ENCODE measurements around the gene CTSS. TPM values are rescaled to one million over a fixed set of nuclear protein-coding genes. Genes with fewer than 3 reads are reported as not detected.

The CTSS gene
- total RNA-seq, 1 experiment from 2014 or later: 6.3 TPM

- Histone ChIP-seq H3K4me3 (no peak overlapping the region), H3K27ac (no peak overlapping the region), H4K20me1 (ENCODE audit: insufficient read depth) (no peaks in the 10 kb centered on the region), H3K36me3 (ENCODE audit: low read depth) (no peaks in the 10 kb centered on the region), H3K27me3 (ENCODE audit: insufficient read depth, low read depth) (no peaks in the 10 kb centered on the region), H2AFZ (no peak overlapping the region), H3K4me1 (replicated peaks; ENCODE audit: insufficient read depth) (no peaks in the 10 kb centered on the region), H3K9me2 (ENCODE audit: insufficient read depth) (no peaks in the 10 kb centered on the region), H3K9me3 (ENCODE audit: insufficient read depth, low read depth) (no peaks in the 10 kb centered on the region), H3K79me2 (ENCODE audit: low read depth) (no peaks in the 10 kb centered on the region), H3F3A (ENCODE audit: insufficient read depth, low read depth) (no peaks in the 10 kb centered on the region), H3K4me2 (no peak overlapping the region)
- BruUV-seq (replicated peaks): no TSS peak
- CTCF ChIA-PET: interaction anchor here (0.5 kb wide), 1 partner anchor 127 kb away, joined by 3 read pairs; the partner anchor contains the start of gene MCL1
- intact Hi-C loops (cut with micrococcal nuclease; ENCODE audit: unreplicated experiment): no loop called here
- TF ChIP-seq EZH2 (IDR thresholded peaks at IDR 0.05; ENCODE audit: low read depth): no peak
- TF ChIP-seq, protein P1, sequence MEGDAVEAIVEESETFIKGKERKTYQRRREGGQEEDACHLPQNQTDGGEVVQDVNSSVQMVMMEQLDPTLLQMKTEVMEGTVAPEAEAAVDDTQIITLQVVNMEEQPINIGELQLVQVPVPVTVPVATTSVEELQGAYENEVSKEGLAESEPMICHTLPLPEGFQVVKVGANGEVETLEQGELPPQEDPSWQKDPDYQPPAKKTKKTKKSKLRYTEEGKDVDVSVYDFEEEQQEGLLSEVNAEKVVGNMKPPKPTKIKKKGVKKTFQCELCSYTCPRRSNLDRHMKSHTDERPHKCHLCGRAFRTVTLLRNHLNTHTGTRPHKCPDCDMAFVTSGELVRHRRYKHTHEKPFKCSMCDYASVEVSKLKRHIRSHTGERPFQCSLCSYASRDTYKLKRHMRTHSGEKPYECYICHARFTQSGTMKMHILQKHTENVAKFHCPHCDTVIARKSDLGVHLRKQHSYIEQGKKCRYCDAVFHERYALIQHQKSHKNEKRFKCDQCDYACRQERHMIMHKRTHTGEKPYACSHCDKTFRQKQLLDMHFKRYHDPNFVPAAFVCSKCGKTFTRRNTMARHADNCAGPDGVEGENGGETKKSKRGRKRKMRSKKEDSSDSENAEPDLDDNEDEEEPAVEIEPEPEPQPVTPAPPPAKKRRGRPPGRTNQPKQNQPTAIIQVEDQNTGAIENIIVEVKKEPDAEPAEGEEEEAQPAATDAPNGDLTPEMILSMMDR (conservative IDR thresholded peaks at IDR 0.05): no peak
- DNase-seq: no peak
- POLR2A ChIA-PET (ENCODE audit: unreplicated experiment): no interaction called here
Measured at GRCh38 chr1:150706091-150706490, 59.5 kb downstream of the CTSS start.

DNA sequence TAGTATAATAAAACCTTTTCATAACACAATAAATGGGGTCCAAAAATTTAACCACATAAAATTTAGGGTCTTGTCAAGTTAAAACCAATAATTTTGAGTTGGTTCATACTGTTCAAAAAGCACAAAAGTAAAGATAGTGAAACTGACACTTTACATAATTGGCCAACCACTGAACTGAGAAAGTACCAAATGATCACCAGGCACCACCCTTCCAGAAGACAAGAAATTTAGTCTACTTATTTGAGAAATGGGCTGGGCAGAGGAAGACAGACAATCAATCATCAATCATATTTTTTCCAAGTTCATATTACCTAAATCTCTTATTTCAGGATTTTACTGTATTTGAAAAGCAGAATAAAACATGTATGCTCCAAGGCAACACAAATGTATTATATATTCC lies 62.2 kb downstream of the CTSS start:
- CTCF ChIA-PET: no interaction called here
- Histone ChIP-seq H3K27me3 (ENCODE audit: insufficient read depth, low read depth) (no peaks in the 10 kb centered on the region), H3K79me2 (ENCODE audit: low read depth) (no peaks in the 10 kb centered on the region), H3K4me2 (no peak overlapping the region), H3K4me3 (no peak overlapping the region), H4K20me1 (ENCODE audit: insufficient read depth) (no peaks in the 10 kb centered on the region), H3K36me3 (ENCODE audit: low read depth) (no peaks in the 10 kb centered on the region), H2AFZ (no peak overlapping the region), H3K9me2 (ENCODE audit: insufficient read depth) (peaks cover 4% of the 10 kb centered on the region; the same call in 1 of the 2 replicates), H3K4me1 (replicated peaks; ENCODE audit: insufficient read depth) (no peaks in the 10 kb centered on the region), H3F3A (ENCODE audit: insufficient read depth, low read depth) (no peaks in the 10 kb centered on the region), H3K27ac (no peak overlapping the region), H3K9me3 (ENCODE audit: insufficient read depth, low read depth) (no peaks in the 10 kb centered on the region)
- intact Hi-C loops (cut with micrococcal nuclease; ENCODE audit: unreplicated experiment): no loop called here
- TF ChIP-seq, protein P1 (conservative IDR thresholded peaks at IDR 0.05): no peak
- TF ChIP-seq EZH2 (IDR thresholded peaks at IDR 0.05; ENCODE audit: low read depth): no peak
- POLR2A ChIA-PET (ENCODE audit: unreplicated experiment): no interaction called here
- DNase-seq: no peak
- no TSS peak for BruUV-seq (replicated peaks)

DNA sequence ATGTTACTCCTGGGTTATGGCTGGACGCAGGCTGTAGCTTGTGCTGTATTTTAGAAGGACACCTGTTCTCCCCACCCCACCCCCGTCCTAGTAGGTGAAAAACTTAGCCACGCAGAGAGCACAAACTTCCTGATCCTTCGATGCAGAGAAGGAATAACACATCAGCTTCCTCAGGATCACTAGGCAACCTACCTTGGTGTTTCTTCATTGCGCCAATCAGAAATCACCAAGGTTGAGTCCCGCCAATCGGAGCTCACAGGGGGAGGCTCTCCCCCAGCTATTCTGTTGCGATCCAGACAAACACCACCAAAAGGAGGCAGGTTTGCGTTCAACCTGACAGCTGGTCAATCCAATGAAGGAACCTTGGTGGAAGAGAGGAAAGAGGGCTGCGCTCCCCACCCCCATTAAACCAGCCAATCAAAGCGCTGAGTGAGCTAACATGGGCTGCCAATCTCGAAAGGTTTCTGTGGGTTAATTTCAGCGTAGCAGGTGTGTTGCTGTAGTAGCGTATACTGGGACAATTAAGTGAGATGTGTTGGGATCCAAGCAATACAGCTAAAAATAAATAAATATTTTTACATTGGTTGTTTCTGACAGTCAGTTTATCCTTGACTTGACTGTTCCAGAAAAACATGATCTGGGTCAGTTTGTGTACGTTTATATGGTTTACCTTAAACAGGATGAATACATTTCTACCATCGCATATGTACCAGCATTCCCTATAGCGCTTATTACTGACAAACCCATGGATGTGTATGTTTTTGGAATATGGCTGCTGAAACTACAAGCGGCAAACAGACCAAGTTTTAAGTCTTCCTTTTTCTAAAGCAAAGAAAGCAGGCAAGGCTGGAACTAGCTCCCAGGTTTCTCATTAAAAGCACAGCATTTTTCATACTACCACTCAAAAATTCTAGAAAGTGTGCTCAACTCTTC lies 68.3 kb downstream of the CTSS start, which contains the start of gene GOLPH3L:
Gene GOLPH3L (minus strand): TSS at position 160 of the 933 bp plus-strand sequence. CDS start 2,316 bp downstream, outside the sequence.
- peaks cover 31% of the 10 kb centered on the region for H3K79me2 ChIP-seq (ENCODE audit: low read depth)
- peak; percentile 95 to 99 for DNase-seq
- intact Hi-C loops (cut with micrococcal nuclease; ENCODE audit: unreplicated experiment): loop anchor here (1.0 to 5.0 kb wide), 2 partner anchors 116 to 135 kb away; no protein-coding TSS in a partner anchor
- peaks cover 25% of the 10 kb centered on the region for H3K36me3 ChIP-seq (ENCODE audit: low read depth)
- H3K4me2 ChIP-seq: peak within 1 kb of the TSS; percentile 86
- peaks cover 4% of the 10 kb centered on the region; the same call in 1 of the 2 replicates for H3K9me2 ChIP-seq (ENCODE audit: insufficient read depth)
- no peak for TF ChIP-seq EZH2 (IDR thresholded peaks at IDR 0.05; ENCODE audit: low read depth)
- TF ChIP-seq, protein P1 (conservative IDR thresholded peaks at IDR 0.05): no peak
- H3K4me1 ChIP-seq (replicated peaks; ENCODE audit: insufficient read depth): peaks cover 10% of the 10 kb centered on the region
- H3F3A ChIP-seq (ENCODE audit: insufficient read depth, low read depth): peaks cover 3% of the 10 kb centered on the region; the same call in 1 of the 2 replicates
- peaks cover 15% of the 10 kb centered on the region; the same call in 1 of the 2 replicates for H4K20me1 ChIP-seq (ENCODE audit: insufficient read depth)
- no peaks in the 10 kb centered on the region for H3K27me3 ChIP-seq (ENCODE audit: insufficient read depth, low read depth)
- peak within 1 kb of the TSS; percentile 40 for H3K27ac ChIP-seq
- ChIA-PET POLR2A (ENCODE audit: unreplicated experiment) (interaction anchor here (0.5 to 1.4 kb wide), 33 partner anchors 21 to 1339 kb away, joined by 3 to 20 read pairs (median 4); partner anchors contain the start of genes ENSA, MCL1, MINDY1 and S100A11), CTCF (interaction anchor here (1.3 to 1.4 kb wide), 2 partner anchors 116 to 135 kb away, joined by 5 to 12 read pairs; no protein-coding TSS in a partner anchor)
- peak within 1 kb of the TSS; percentile 91 for H2AFZ ChIP-seq
- H3K4me3 ChIP-seq: peak within 1 kb of the TSS; percentile 83
- H3K9me3 ChIP-seq (ENCODE audit: insufficient read depth, low read depth): no peaks in the 10 kb centered on the region
- BruUV-seq (replicated peaks): no TSS peak

Data from PC-9 (cell line).